ENCODE data around the gene WWP2.

DNA sequence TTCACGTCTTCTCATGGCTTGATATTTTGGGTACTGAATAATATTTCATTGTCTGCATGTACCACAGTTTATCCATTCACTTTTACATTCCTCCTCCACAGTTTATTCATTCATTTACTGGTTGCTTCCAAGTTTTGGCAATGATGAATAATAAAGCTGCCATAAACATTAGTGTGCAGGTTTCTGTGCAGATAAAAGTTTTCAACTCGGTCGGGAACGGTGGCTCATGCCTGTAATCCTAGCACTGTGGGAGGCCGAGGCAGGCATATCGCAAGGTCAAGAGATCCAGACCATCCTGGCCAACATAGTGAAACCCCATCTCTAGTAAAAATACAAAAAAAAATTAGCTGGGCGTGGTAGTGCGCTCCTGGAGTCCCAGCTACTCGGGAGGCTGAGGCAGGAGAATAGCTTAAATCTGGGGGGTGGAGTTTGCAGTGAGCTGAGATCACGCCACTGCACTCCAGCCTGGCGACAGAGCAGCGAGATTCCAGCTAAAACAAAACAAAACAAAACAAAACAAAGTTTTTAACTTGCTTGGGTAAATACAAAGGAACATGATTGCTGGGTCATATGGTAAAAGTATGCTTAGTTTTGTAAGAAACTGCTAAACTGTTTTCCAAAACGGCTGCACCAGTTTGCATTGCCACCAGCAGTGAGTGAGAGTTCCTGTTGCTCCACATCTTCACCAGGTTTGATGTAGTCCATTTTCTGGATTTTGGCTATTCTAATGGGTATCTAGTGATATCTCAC, 89.5 kb downstream of the WWP2 start:
- no peak for TF ChIP-seq POLR2A (IDR thresholded peaks at IDR 0.05)
- TF ChIP-seq, protein P1, sequence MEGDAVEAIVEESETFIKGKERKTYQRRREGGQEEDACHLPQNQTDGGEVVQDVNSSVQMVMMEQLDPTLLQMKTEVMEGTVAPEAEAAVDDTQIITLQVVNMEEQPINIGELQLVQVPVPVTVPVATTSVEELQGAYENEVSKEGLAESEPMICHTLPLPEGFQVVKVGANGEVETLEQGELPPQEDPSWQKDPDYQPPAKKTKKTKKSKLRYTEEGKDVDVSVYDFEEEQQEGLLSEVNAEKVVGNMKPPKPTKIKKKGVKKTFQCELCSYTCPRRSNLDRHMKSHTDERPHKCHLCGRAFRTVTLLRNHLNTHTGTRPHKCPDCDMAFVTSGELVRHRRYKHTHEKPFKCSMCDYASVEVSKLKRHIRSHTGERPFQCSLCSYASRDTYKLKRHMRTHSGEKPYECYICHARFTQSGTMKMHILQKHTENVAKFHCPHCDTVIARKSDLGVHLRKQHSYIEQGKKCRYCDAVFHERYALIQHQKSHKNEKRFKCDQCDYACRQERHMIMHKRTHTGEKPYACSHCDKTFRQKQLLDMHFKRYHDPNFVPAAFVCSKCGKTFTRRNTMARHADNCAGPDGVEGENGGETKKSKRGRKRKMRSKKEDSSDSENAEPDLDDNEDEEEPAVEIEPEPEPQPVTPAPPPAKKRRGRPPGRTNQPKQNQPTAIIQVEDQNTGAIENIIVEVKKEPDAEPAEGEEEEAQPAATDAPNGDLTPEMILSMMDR (IDR thresholded peaks at IDR 0.05) = no peak

Measured in esophagus squamous epithelium (tissue), 4 donors.